ENCODE data around the gene SIK2.
"Not testable (repeated sequence)": the region's sequence is repeated elsewhere in the genome, so short reads cannot be mapped to it uniquely, and the experiment has no call there.

SIK2 gene

GRCh38 chr11:111639226-111639925 lies 37.1 kb downstream of the SIK2 start:
- no peak overlapping the region for H3K4me3 ChIP-seq (ENCODE audit: low read depth, low read length)
- TF ChIP-seq, protein P1, sequence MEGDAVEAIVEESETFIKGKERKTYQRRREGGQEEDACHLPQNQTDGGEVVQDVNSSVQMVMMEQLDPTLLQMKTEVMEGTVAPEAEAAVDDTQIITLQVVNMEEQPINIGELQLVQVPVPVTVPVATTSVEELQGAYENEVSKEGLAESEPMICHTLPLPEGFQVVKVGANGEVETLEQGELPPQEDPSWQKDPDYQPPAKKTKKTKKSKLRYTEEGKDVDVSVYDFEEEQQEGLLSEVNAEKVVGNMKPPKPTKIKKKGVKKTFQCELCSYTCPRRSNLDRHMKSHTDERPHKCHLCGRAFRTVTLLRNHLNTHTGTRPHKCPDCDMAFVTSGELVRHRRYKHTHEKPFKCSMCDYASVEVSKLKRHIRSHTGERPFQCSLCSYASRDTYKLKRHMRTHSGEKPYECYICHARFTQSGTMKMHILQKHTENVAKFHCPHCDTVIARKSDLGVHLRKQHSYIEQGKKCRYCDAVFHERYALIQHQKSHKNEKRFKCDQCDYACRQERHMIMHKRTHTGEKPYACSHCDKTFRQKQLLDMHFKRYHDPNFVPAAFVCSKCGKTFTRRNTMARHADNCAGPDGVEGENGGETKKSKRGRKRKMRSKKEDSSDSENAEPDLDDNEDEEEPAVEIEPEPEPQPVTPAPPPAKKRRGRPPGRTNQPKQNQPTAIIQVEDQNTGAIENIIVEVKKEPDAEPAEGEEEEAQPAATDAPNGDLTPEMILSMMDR (IDR thresholded peaks at IDR 0.05; ENCODE audit: borderline replicate concordance, insufficient read depth, low read depth, low read length) = no peak

DNA sequence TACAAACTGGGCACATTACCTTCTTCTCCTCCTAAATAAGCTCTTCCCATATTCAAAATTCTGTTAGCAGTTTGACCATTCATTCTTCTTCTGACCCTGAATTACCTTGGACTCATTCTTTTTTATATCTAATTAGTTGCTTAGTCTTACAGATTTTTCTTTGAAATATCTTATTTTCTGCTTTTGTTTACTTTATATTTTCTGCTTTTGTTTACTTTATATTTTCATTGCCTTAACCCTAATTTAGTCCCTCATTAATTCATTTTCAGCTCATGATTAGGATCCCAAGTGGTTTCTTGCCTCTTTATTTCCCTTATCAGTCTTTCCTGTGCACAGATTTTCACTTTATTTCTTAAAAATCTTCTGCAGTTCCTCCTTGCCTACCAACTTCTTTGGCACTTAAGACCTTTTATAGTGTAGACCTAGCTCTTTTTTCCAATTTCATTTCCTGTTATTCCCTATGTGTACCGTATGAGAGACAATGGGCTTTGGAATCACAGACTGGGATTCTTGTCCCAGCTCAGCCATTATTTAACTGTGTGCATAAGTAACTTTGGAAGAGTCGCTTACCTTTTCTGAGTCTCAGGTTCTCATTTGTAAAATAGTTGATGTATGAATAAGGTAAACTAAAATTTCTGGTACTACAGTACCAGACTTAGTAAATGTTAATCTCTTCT lies 39.2 kb downstream of the SIK2 start:
- H3K4me3 ChIP-seq (ENCODE audit: low read depth, low read length) = no peak overlapping the region
- TF ChIP-seq, protein P1 (IDR thresholded peaks at IDR 0.05; ENCODE audit: borderline replicate concordance, insufficient read depth, low read depth, low read length) = no peak

- H3K4me3 ChIP-seq (ENCODE audit: low read depth, low read length) = no peak overlapping the region
- TF ChIP-seq, protein P1 (IDR thresholded peaks at IDR 0.05; ENCODE audit: borderline replicate concordance, insufficient read depth, low read depth, low read length) = no peak
These were observed 40.3 kb downstream of the SIK2 start for GRCh38 chr11:111642542-111642941.

DNA sequence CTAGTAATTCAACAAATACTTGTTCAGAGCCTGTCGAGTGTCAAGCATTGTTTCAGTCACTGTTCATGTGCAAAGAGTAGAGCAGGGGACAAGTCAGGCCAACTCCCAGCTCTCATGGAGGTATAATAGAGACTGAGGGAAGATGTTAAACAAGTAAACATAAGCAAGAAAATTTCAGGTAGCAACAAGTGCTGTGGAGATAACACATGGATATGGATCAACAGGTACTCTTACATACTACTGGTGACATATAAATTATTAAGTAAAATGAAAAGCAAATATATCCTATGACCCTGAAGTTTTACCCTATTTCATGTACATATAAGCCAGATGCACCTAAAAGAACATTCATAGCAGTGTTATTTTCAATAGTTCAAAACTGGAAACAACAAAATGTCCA lies 42.7 kb downstream of the SIK2 start:
- TF ChIP-seq, protein P1 (IDR thresholded peaks at IDR 0.05; ENCODE audit: borderline replicate concordance, insufficient read depth, low read depth, low read length) = no peak

DNA sequence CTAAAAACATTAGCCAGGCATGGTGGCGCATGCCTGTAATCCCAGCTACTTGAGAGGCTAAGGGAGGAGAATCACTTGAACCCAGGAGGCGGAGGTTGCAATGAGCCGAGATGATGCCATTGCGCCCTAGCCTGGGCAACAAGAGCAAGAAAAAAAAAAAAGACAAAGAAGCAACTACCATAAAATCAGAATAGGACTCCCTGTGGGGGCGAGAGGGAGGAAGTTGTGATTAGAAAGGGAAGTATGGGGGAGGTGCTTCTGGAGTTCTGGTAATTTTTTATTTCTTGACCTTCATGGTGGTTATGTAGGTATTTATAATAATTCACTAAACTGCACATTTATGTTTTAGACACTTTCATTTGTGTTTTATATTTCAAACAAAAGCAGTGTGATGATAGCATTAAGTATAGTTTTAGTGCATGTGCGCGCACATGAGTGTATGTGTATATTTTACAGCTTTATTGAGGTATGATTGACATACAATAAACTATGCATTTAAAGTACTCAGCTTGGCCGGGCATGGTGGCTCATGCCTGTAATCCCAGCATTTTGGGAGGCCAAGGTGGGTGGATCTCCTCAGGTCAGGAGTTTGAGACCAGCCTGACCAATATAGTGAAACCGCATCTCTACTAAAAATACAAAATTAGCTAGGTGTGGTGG lies 43.5 kb downstream of the SIK2 start:
- H3K4me3 ChIP-seq (ENCODE audit: low read depth, low read length) = no peak overlapping the region
- TF ChIP-seq, protein P1 (IDR thresholded peaks at IDR 0.05; ENCODE audit: borderline replicate concordance, insufficient read depth, low read depth, low read length) = no peak

More for the DNA sequence above, 42.7 kb downstream of the SIK2 start:
- no peak overlapping the region for H3K4me3 ChIP-seq (ENCODE audit: low read depth, low read length)

DNA sequence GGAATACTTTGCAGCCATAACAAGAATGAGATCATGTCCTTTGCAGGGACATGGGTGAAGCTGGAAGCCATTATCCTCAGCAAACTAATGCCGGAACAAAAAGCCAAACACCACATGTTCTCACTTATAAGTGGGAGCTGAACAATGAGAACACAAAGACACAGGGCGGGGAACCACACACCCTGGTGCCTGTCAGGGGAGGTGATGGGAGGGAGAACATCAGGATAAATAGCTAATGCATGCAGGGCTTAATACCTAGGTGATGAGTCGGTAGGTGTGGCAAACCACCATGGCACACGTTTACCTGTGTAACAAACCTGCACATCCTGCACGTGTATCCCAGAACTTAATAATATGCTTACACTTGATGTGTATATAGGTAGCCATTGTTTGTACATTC lies 49.1 kb downstream of the SIK2 start:
- H3K4me3 ChIP-seq (ENCODE audit: low read depth, low read length) = not testable (repeated sequence)

DNA sequence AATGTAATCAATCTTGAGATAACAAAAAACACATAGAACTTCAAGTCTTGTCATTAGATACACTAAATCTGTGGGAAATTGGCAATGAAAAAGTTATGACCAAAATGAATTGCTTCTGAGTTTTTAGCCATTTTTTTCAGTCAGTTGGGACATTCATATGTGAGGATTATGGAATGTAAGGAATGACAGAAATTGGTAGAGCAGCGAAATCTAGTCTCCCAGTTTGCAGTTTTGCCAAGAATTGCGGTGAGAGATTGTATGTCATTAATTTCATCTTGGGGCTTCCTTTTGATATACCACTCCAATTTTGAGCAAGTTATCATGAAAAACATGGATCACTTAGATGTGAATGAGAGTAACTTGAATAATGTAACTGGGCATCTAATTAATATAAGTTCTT lies 49.9 kb downstream of the SIK2 start:
- H3K4me3 ChIP-seq (ENCODE audit: low read depth, low read length) = no peak overlapping the region
- TF ChIP-seq, protein P1 (IDR thresholded peaks at IDR 0.05; ENCODE audit: borderline replicate concordance, insufficient read depth, low read depth, low read length) = no peak
